AG04450 (cell line): ENCODE data around the gene FMO5. TPM values are rescaled to one million over a fixed set of nuclear protein-coding genes. Genes with fewer than 3 reads are reported as not detected.

Source experiments
- CTCF ChIA-PET: fragments of 300-600, 350-600 bp; formaldehyde crosslinking; extraction: SDS; loops from one replicate; lab custom pipeline; 2022; ENCODE audit warnings: antibody characterized with exemption, inconsistent platforms; lab: Charles Lee
- POLR2A ChIA-PET: fragments of 350-600 bp; formaldehyde crosslinking; extraction: SDS; loops from one replicate; lab custom pipeline; 2021; ENCODE audit warnings: antibody characterized with exemption, inconsistent platforms; lab: Yijun Ruan, JAX
- DNase-seq: peaks from one replicate; pipeline ENCODE4 v3.0.0-alpha.2; 2011; ENCODE audit warnings: low read depth, low spot score
- H3K27ac ChIP-seq: one replicate; pipeline ENCODE4 v1.5.1; 2012; ENCODE audit warnings: low read depth, low read length, control low read depth
- H3K27me3 ChIP-seq: one replicate; pipeline ENCODE4 v1.6.0; 2012; ENCODE audit warnings: low read length; ENCODE audit not compliant: control insufficient read depth, insufficient read depth
- H3K4me3 ChIP-seq: 2 replicates; pipeline ENCODE4 v1.5.1; 2011; ENCODE audit warnings: mild to moderate bottlenecking, low read depth, low read length, control low read depth
- H3K9me3 ChIP-seq: 2 replicates; pipeline ENCODE4 v1.5.1; 2012; ENCODE audit warnings: low read length; ENCODE audit not compliant: control insufficient read depth, insufficient read depth
- polyA plus RNA-seq: library from polyadenylated mRNA; depleted of rRNA; stranded (reverse); fragments of >200 nt; gene quantifications from 2 replicates; pipeline ENCODE4 v1.2.3, GENCODE V29; 2011
- TF ChIP-seq, protein P1 (sequence below): IDR thresholded peaks from 2 replicates; pipeline ENCODE4 v1.5.1; 2011; ENCODE audit warnings: low read depth, low read length, control low read depth, inconsistent platforms

Gene FMO5
- polyA plus RNA-seq, 1 experiment = 0.98 TPM

DNA sequence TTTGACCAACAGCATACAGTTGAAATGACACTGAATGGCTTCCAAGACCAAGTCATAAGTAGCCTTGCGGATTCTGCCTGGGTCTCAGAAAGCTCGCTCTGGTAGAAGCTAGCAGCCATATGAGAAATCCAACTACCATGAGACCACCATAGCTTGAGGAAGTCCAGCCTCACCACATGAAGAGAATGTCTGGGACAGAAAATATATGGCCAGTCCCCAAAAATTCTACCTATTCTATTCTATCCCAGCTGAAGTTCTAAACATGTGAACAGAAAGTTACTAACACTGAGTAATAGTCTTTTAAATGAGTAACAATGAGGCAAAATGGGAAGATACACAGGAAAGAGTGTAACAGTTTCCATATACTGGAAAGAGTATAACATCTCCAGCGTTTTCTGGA, 9.0 kb downstream of the FMO5 start:
- no peak overlapping the region for H3K27ac ChIP-seq
- H3K4me3 ChIP-seq = no peak overlapping the region
- no peaks in the 10 kb centered on the region for H3K9me3 ChIP-seq
- TF ChIP-seq, protein P1, sequence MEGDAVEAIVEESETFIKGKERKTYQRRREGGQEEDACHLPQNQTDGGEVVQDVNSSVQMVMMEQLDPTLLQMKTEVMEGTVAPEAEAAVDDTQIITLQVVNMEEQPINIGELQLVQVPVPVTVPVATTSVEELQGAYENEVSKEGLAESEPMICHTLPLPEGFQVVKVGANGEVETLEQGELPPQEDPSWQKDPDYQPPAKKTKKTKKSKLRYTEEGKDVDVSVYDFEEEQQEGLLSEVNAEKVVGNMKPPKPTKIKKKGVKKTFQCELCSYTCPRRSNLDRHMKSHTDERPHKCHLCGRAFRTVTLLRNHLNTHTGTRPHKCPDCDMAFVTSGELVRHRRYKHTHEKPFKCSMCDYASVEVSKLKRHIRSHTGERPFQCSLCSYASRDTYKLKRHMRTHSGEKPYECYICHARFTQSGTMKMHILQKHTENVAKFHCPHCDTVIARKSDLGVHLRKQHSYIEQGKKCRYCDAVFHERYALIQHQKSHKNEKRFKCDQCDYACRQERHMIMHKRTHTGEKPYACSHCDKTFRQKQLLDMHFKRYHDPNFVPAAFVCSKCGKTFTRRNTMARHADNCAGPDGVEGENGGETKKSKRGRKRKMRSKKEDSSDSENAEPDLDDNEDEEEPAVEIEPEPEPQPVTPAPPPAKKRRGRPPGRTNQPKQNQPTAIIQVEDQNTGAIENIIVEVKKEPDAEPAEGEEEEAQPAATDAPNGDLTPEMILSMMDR = no peak
- H3K27me3 ChIP-seq = no peaks in the 10 kb centered on the region
- CTCF ChIA-PET = no interaction called here
- no peak for DNase-seq
- POLR2A ChIA-PET = no interaction called here

DNA sequence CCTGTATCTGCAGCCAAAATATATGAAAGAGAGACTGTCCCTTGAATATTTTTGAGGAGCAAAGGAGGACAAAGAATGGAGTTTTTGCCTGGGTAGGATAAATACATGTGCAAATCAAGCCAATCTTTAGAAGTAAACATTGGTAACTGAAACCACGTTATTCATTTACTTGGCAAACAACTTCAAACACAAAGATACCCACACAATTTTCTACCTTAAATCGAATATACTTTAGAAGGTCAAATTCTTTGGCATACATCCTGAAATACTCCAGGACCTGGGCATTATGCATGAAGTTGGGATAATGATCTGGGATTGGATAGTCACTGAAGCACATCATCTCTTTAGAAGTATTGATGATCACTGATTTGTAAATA, 9.6 kb downstream of the FMO5 start:
- ChIA-PET CTCF (no interaction called here), POLR2A (no interaction called here)
- Histone ChIP-seq H3K4me3 (no peak overlapping the region), H3K27ac (no peak overlapping the region), H3K27me3 (no peaks in the 10 kb centered on the region), H3K9me3 (no peaks in the 10 kb centered on the region)
- DNase-seq = no peak
- TF ChIP-seq, protein P1 = no peak

DNA sequence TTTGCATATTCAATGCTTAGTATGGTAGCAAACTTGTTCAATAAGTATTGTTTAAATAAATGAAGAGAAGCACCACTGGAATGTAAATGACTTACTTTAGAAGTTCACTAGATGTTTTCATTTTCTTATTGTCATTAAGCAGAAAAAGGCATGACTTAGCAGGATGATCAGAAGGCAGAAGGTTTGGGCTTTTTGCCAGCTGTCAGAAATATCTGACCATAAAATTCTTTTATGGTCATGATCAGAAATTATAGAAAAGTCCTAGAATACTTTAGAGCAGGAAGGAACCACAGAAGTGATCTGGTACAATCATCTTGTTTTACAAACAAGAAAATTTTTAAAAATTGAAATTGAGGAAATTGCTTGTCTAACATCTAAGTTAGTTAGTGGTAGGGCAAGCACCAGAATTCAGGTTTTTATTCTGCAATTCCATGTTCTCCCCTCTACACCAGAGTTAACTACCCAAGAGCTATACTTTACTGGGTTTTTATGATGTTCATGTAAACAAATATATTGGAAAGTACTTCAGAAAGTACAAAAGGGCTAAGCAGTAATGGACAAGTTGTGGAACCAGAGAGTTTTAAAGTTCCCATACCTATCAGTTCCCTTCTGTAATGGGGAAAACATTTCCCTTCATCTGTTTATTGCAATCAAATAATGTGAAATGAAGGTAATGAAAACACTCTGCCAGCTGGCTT, 10.1 kb downstream of the FMO5 start:
- Histone ChIP-seq H3K27ac (no peak overlapping the region), H3K9me3 (no peaks in the 10 kb centered on the region), H3K27me3 (no peaks in the 10 kb centered on the region), H3K4me3 (no peak overlapping the region)
- TF ChIP-seq, protein P1 = no peak
- POLR2A ChIA-PET = no interaction called here
- DNase-seq = no peak
- CTCF ChIA-PET = no interaction called here

DNA sequence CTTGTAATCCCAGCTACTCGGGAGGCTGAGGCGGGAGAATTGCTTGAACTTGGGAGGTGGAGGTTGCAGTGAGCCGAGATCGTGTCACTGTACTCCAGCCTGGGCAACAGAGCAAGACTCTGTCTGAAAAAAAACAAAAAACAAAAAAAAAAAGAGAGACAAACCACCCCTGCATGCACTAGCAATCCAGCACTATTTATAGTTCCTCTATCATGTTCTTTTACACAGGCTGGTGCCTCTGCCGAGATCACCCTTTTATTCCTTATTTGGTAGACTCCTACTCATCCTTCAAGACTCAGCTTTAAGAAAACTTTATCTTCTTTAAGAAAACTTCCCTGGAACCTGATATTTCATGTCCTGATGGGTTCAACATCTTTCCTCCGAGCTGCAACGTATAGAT, 10.8 kb downstream of the FMO5 start:
- H3K9me3 ChIP-seq = no peaks in the 10 kb centered on the region
- H3K27me3 ChIP-seq = no peaks in the 10 kb centered on the region
- no peak overlapping the region for H3K27ac ChIP-seq
- no peak for DNase-seq
- TF ChIP-seq, protein P1 = no peak
- POLR2A ChIA-PET = no interaction called here
- H3K4me3 ChIP-seq = no peak overlapping the region
- CTCF ChIA-PET = no interaction called here

DNA sequence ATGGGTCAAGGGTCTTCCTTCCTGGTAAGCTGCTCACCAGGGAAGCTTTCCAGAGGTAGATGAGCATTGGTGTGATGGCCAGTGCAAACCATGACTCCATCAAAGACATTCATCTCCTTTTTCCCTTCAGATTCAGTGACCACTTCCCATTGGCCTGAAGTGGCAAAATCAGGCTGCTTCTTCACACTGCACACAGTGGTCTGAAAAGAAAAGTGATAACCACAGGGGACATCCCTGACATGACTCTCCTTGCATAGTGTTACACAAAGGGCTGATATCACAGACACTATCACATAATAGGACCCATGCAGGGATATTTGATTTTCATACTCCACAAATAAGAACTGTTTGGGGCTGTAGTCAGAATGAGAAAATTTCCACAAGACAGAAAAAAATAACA, 11.9 kb downstream of the FMO5 start:
- no peak overlapping the region for H3K4me3 ChIP-seq
- H3K27me3 ChIP-seq = no peaks in the 10 kb centered on the region
- TF ChIP-seq, protein P1 = no peak
- H3K9me3 ChIP-seq = no peaks in the 10 kb centered on the region
- H3K27ac ChIP-seq = no peak overlapping the region
- POLR2A ChIA-PET = no interaction called here
- DNase-seq = no peak
- CTCF ChIA-PET = interaction anchor here (1.3 kb wide), 1 partner anchor 29 kb away, joined by 6 read pairs; no protein-coding TSS in a partner anchor
